ENCODE measurements around the gene FOXF1.

DNA sequence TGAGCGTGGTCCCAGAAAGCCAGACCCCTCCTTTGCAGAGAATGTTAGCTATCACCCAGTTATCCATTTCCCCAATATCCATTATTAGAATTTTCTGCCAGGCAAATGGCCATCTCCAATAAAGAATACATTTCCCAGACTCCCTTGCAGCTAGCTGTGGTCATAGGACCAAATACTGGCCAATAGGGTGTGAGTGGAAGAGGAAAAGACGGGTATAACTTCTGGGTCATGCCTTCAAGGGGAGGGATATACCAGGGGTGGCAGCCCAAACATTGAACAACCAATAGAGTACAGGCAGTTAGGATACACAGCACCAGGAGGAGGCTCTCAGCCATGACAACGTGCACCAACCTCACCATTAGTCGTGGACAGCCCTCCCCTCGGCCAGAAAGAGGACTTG, 26.1 kb upstream of the FOXF1 start:
- TF ChIP-seq EZH2 (IDR thresholded peaks at IDR 0.05; ENCODE audit: insufficient read depth, poor library complexity, severe bottlenecking): no peak
- TF ChIP-seq EZH2phosphoT487 (IDR thresholded peaks at IDR 0.05; ENCODE audit: insufficient read depth, low read depth): no peak
